GM12875 (cell line): ENCODE data around the gene KRTAP12-1.

Experiments
- H3K4me3 ChIP-seq: one replicate; pipeline ENCODE4 v1.5.1; 2011; ENCODE audit warnings: low read depth, low read length, control low read depth
- CTCF ChIP-seq: IDR thresholded peaks from 2 replicates; pipeline ENCODE4 v1.5.1; 2011; ENCODE audit warnings: low read depth, mild to moderate bottlenecking, control low read depth, inconsistent platforms, low read length, moderate library complexity, borderline replicate concordance; ENCODE audit not compliant: insufficient read depth

The KRTAP12-1 gene

DNA sequence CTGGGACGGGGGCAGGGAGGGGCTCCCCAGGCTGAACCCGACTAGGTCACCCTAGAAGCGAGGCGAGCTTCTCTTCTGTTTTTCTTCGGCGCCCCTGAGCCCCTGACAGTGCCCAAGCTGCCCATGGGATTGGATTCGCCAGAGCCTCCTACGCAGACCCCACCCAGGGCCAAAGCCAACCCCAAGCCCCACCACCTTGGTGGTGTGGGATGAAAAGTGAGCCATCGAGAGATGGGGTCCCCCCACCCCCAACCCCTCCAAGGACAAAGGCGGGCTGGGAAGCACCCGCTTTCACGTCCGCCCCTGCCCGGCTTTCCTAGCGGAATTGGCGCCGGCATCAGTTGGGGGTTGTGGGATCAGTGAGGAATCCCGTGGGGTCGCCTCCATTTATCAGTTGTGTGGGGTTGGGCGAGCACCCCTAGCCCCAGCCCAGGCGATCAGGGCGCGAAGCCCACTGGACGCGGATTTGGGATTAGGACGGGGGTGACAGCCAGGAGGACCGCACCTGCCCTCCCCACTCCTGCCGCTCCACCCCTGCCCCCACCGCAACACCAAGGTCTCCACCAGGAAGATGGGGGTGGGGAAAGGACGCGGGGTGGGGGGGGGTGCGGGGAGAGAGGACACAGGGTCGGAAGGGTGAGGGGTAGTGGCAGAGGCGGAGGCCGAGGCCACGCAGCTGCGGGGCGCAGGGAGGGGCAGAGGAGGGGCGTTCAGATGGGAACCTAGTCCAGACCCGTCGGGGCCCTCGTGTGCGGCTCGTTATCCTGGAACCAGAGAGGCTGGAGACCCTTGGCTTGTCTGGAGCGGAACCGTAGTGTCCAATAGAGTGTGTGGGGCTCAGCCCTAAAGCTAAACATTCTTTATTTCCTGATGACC, 25.0 kb upstream of the KRTAP12-1 start:
- H3K4me3 ChIP-seq, result no peak overlapping the region

DNA sequence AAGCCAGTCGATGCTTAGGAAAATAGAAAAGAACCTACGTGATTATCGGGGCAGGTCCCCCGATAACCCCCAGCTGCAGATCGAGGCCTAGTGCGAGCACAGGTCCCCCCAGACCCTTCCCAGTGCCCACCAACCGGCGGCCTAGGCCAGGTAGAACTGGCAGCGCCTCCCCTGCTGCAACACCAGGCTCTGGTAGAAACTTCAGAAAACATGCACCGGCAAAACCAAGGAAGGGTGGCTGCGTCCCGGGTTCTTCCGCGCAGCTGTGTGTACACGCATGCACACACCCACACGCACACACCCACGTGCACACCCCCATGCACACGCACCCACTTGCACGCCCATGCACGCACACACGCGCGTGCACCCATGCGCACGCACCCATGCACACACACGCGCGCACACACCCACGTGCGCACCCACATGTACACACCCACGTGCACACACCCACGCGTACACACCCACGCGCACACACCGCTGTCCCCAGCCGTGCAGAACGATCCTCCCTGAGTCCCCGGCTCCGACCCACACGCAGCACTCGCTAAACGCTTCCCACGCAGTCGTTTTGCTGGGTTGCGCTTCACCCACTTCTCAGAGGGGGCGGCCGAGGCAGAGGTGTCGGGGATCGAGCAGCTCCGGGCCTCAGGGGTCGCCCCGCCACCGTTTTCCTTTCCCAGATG, 24.2 kb upstream of the KRTAP12-1 start:
- H3K4me3 ChIP-seq, result no peak overlapping the region

More for the DNA sequence above, 25.0 kb upstream of the KRTAP12-1 start:
- TF ChIP-seq CTCF, result no peak

DNA sequence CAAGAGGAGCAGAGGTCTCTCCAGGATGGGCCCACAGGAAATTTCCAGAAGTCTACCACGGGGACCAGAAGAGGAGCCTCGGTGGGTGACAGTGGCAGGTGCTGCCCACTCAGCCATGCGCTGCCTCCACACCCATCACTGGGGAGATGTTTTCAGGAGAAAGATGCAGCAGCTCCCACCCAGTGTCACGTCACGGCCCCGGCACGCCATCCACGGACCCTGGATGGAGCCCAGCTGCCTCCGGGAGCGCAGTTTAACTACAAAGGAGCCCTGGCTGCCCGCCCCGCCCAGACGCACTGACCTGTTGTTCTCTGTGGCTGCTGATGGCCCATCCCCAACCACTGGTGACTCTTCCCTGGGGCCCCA, 22.7 kb upstream of the KRTAP12-1 start:
- H3K4me3 ChIP-seq, result no peak overlapping the region
- no peak for TF ChIP-seq CTCF

More for the DNA sequence above, 24.2 kb upstream of the KRTAP12-1 start:
- no peak for TF ChIP-seq CTCF

GRCh38 chr21:44703731-44704635, 22.0 kb upstream of the KRTAP12-1 start:
- H3K4me3 ChIP-seq, result no peak overlapping the region
- no peak for TF ChIP-seq CTCF

DNA sequence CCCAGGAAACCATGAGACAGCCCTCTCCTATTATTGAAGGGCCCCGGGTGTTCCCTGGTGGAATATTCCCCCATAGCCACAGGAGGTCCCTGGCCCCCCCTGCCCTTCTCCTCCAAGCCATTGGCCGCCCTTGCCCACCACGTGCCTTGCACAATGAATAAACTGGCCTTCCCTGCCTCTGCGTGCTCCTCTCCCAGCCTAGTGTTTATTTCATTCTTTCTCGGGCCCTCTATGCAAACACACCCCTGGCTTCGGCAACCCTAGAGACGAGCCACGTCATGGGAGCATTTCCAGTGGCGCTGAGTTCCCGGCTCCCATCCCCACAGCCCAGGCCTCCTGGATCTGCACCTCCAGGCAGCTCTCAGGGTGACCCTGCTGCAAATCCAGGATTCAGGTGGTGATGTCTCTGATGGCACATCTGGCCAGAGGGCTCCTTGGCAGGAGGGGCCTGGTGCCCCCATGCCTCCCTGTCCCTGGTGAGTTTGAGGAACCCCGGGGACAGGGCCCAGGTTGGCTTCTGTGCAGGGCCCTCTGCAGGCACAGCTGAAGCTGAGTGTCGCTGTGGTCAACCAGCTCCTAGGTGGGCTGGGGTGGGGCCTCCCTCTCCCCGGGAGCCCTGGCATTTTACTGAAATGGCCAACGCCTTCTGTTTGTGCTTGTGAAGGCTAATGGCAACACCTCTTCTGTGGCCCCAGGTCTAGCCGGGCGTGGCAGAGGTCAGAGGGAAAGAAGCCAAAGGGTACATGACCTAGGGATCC, 21.2 kb upstream of the KRTAP12-1 start:
- no peak overlapping the region for H3K4me3 ChIP-seq
- TF ChIP-seq CTCF, result no peak
